ENCODE measurements around the gene TP53I11.

Gene TP53I11

DNA sequence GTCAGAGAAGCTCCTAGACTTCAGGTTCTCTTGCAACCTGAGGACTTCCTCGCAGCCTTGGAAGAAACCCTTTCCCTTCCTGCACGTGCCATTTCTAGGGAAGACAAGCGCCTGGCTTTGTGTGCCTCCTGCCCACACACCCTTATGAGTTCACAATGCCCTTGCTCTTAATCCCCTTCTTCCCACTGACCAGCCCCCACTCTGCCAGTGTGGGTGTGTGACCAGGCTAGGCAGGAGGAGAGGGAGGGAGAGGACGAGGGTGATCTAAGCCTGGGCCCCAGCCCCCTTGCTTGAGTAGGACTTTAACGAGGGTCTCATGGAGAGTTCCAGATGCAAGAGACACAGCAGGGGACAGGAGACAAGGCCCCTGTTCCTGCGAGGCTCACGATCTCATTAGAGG is 30.2 kb downstream of the TP53I11 start:
- intact Hi-C loops (cut with DNase I) = no loop called here
- no peak for DNase-seq

DNA sequence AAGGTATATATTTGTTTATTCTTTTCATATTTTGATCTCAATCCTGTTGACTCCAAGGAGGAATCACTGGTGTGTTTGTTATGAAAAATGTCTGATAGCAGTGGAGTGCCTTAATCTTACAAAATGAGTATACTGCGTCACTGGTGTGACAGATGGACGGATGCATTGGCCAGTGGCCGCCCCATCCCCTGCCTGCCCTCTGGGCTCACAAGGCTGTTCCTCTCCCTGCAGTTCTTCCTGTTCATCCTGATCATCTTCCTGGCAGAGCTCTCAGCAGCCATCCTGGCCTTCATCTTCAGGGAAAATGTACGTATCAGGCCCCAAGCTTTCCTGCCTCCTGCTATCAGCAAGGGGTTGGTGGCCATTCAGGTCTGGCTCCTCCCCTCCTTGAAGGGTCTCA is 32.9 kb downstream of the TP53I11 start:
- DNase-seq = no peak
- intact Hi-C loops (cut with DNase I) = no loop called here

DNA sequence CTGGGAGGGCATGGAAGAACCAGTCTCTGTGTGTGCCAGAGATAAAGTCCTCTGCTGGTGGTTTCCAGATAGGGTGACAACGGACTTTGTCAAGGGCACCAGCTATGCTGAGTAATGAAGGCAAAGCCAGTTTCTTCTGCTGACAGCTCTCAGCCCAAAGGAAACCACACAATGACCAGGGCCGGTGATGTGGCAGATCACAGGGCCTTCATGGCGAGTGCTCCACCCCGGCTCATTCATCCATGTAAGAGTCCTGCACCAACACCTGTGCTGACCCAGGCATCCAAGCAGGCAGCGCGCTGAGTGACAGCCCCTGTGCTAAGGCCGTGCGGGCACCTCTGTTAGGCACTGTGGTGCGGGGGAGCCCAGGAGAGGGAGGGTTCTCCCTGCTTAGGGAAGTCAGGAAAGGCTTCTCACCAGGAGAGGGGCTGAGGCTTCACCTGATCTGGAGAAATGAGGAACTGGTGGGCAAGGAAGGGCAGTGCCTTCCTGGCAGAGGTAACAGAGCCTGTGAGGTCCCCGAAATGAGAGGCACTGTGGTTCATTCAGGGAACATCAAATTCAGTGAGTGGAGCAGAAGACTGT is 33.8 kb downstream of the TP53I11 start:
- intact Hi-C loops (cut with DNase I) = no loop called here

DNA sequence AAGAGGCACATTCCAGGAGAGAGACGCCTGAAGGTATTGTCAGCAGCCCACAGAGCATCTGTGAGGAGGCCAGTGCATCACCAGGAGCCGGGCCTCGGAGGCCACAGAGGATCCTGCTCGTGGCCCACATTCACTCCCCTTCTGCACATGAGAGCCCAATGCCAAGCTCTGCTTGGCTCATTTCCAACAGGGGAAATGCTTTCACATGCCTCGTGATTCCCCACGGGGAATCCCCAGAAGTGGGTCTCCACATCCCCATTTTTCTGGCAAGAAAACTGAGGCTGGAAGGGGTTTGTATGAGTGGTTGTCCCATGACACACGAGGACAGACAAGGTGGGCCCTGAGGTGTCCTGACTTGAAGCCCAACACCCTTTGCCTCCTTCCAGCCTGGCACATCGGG is 34.4 kb downstream of the TP53I11 start:
- no peak for DNase-seq
- intact Hi-C loops (cut with DNase I) = no loop called here

More for the DNA sequence above, 33.8 kb downstream of the TP53I11 start:
- no peak for DNase-seq

DNA sequence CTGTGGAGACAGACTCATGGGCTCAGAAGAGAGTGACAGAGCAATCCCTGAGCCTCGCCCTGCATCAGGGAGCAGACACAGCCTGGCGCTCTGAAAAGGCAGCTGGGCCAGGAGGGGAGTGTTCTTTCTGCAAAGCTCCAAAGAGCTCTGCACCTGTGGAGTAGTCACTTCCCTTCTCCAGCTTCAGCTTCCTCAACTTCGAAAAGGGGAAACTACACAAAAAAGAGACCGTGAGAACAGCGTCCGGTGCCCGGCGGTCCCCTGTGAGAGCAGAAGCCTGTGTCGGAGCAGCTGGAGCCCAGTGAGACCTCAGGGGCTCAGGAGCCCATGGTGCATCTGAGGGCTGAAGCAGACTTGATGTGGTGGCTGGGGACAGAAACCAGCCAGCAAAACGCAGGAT is 35.1 kb downstream of the TP53I11 start:
- intact Hi-C loops (cut with DNase I) = no loop called here
- no peak for DNase-seq

DNA sequence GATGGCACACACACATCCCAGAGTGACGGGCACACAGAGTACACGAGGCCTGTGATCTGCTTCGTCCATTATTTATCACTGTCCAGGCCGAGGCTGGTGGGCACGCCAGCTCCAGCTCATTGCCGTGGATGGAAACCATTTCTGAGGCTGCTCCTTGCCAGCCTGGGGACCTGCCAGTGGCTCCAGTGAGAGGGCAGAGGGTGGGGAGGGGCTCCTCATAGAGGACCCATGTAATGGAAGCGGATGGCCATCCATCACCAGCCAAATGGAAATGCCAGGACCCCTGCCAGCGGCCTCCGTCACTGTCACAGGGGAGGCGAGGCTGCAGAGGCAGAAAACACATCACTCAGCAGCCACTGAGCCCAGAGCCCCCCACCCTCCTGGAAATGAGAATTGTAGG is 35.7 kb downstream of the TP53I11 start:
- no peak for DNase-seq
- intact Hi-C loops (cut with DNase I) = no loop called here

DNA sequence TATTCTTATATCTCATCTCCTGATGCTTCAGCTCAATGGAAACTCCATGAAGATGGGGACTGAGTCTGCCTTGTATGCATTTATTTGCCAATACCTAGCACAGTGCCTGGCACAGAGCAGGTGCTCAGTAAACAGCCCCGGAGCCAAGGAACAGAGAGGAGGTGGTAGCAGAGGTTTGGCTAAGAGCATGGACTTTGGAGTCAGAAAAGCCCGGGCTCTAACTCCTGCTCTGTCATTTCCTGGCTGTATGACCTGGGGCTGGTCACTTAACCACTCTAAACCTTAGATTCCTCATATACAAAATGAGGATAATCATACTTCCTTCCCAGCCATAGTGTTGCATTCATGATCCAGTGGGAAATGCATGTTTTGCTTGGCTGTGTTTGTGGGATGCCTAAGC is 36.6 kb downstream of the TP53I11 start:
- DNase-seq = no peak
- intact Hi-C loops (cut with DNase I) = loop anchor here (5.0 kb wide), 1 partner anchor 187 kb away; the partner anchor contains the start of gene TSPAN18

DNA sequence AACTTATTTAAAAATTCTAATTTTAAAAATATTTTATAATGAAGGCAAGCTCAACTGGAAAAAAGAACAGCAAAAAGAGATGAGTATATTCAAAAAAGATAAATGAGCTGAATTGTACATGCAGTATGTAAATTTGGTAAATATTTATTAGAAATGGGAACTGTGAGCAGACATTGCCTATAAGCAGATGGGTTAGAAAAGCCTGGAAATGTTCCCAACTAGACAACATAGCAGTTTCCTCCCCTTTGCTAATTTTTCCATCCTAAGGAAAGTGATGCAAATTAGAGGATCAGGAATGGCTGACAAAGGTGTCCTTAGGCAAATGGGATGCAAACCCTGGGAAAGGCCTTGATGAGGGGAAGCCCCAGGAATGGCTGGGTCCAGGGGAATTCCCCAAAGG is 37.2 kb downstream of the TP53I11 start:
- intact Hi-C loops (cut with DNase I) = loop anchor here (5.0 kb wide), 1 partner anchor 186 kb away; the partner anchor contains the start of gene TSPAN18
- DNase-seq = no peak

DNA sequence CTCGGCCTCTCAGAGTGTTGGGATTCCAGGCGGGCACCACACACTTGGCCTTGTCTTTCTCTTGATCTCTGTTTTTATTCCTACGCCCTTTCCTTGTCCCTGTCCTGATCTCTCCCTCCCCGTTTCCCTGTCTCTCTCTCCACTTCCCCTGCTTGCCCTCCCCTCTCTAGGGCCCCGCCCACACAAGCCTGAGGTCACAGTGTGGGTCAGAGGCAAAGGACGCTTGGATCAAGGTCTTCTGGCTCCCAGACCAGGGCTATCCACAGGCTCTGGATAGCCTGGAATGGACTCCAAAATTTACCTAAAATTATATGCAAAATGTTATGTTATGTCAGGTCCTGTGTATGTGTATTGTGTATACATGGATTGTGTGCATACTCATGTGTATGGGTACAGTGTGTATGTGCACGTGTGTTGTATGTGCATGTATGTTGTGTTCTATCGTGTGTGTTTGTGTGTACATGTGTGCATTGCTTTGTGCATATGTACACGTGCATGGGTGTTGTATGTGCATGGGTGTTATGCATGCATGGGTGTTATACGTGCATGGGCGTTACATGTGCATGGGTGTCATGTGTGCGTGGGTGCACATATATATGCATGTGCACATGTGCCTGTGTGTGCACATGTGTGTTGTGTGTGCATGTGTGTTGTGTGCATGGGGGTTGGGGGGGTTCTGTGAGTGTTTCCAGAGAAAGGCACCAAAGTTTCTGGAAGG is 38.3 kb downstream of the TP53I11 start:
- intact Hi-C loops (cut with DNase I) = loop anchor here (5.0 kb wide), 1 partner anchor 185 kb away; the partner anchor contains the start of gene TSPAN18
- DNase-seq = no peak

DNA sequence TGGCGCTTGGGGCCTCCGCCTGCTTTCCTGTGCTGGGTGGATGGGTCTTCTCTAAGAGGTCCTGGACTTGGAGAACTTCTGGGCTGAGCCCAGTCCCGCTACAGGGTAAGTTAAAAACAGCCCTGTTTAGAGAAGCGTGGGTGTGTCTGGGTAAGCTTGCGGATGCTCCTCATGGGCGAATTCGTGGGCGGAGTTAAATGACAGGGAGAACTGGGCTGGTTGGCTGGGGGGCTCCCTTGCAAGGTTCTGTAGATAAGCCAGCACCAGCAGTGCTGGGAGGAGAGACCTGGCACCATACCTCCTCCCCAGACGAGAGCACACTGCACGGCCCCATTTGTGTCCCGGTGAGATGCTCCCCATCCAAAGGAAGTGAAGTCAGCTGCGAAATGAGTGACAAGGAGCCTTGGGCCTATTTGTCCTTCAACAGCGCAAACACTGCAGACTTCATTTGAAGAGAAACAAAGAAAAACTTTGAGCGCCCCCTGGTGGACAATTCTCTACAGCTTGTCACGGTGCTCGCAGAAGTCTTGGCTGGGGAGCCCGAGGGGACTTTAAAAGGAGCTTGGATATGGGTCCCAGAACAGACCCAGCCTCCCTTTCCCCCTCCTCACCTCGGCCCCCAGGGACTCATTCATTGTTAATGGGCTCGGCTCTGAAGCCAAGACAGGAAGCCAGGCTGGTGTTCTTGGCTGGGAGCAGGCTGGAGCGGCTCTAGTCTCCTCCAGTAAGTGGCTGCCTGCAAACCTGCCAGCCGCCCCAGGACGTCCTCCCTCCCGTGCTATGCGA is 39.5 kb downstream of the TP53I11 start:
- intact Hi-C loops (cut with DNase I) = loop anchor here (1.0 to 5.0 kb wide), 3 partner anchors 184 to 354 kb away; partner anchors contain the start of gene TSPAN18
- peak; percentile 53 to 95 (median 88) for DNase-seq

DNA sequence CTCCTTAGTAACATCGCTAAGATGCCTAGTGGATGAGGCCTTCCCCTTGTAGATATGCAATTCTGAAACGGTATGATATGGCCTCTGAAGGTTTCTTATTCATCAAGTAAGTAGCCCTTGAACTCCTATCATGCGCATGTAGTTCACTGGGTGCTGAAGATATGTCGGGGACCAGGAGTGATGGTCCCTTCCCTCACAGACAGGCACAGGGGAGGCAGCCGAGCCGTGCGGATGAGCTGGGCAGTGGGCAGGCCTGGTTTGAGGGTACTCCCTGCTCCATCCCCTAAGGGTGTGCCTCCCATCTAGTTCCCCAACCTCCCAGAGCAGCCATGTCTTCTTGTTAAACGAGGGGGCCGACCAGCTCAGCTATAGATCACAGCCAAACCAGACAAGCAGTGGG is 40.1 kb downstream of the TP53I11 start:
- intact Hi-C loops (cut with DNase I) = loop anchor here (2.0 to 5.0 kb wide), 2 partner anchors 183 to 354 kb away; partner anchors contain the start of gene TSPAN18

DNA sequence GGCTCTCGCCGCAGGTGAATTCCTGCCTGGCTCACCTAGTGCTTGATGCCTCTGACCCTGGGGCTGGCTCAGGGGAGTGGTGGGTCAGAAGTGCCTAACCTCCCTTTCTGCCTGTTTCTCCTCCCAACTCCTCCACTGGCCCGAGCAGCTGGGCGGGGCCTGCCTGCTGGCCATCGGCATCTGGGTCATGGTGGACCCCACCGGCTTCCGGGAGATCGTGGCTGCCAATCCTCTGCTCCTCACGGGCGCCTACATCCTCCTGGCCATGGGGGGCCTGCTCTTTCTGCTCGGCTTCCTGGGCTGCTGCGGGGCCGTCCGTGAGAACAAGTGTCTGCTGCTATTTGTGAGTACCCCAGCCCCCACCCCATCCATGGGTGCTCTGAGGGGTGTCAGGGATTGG is 41.1 kb downstream of the TP53I11 start:
- DNase-seq = no peak
- intact Hi-C loops (cut with DNase I) = no loop called here

More for the DNA sequence above, 40.1 kb downstream of the TP53I11 start:
- no peak for DNase-seq

DNA sequence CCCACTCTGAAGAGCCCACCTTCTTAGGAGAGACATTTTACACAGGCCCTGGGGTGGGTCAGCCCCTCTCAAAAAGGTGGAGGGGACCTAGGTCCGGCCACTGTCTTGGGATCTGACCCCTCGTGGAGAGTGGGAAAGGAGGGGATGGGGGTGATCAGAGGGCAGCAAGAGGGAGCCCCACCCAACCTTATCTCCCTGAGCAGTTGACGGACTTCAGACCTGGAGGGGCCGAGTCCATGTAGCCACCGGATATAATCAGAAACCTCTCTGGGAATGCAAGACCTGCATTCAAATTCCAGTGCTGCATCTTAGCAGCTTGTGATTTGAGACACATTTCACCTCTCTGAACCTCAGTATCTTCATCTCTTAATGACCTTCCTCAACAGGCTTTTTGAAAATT is 44.0 kb downstream of the TP53I11 start:
- no peak for DNase-seq
- intact Hi-C loops (cut with DNase I) = no loop called here

DNA sequence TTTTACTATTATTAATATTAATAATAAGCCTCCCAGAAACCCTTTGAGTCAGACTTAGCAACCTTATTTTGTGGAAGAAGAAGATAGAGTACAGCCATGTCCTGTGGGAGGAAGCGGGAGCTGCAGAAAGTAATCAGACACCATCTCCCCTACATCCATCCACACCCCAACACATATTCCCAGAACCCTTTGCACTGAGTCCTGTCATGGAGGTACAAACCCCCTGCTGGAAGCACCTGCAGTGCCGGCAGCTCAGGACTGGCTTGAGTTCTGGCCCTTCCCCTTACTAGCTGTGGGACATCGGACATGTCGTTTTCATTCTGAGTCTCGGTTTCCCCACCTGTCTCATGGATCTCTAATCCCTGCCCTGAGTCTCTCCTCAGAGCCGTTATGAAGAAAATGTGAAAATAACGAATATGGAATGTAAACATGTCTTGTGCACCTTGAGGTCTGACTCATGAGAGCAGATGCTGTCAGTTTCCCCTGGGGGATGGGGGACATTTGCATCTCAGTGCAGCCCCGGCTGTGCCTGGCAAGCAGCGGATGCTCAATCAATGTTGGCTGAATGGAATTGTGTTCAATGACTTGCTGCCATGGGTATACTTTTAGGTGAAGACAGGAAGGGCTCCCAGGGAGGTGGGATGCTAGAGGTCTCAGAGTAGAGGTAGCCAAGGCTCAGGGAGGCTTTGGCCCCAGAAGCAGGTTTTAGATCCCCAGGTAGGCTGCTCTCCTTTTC is 45.4 kb downstream of the TP53I11 start:
- intact Hi-C loops (cut with DNase I) = no loop called here
- no peak for DNase-seq

DNA sequence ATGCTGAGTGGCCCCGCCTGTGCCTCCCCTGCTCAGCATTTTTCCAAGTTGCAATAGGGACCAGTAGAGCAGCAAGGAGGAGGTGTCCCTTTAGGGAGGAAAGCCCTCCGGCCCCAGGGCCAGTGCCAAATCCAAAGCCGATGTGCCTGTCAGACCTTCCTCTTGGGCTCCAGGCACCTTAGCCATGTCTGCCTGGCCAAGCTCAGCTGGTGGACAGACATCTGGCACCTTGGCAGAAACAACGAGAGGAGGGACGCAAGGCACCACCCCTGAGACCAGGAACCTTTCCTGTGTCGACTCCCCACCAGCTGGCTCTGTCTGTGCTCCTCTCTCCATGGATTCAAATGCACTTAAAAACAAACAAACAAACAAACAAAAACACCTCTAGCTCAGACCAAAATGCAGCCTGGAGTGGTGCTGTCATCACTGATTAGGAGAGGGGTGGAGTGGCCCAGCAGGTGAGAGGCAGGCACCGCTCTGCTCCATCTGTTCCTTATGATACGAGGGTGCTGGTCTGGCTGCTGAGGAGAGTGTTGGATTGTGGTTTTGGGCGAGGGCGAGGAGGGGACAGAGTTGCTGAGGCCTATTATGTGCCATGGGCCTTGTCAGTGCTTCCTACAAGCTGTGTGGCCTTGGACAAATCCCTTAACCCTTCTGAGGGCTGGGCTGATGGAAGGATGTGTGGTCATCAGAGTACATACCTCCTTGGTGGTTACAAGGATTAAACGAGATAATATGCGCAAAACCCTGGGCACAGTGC is 46.2 kb downstream of the TP53I11 start:
- intact Hi-C loops (cut with DNase I) = no loop called here
- no peak for DNase-seq

DNA sequence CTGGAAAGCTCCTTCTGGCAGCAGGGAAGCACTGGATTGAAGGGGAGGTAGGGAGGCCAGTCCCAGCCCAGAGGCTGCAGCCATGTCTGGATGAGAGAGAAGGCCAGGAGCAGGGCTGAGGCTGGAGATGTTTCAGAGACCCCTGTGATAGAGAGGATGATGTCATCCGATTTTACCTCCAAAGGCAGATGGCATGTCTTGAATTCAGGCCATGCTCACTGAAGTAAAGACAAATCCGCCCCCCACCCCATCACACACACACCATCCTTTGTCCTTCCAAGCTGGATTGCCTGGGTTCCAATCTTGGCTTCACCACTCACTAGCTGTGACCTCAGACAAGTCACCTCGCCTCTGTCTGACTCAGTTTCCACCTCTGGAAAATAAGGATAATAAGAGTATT is 47.2 kb downstream of the TP53I11 start:
- intact Hi-C loops (cut with DNase I) = no loop called here
- no peak for DNase-seq

DNA sequence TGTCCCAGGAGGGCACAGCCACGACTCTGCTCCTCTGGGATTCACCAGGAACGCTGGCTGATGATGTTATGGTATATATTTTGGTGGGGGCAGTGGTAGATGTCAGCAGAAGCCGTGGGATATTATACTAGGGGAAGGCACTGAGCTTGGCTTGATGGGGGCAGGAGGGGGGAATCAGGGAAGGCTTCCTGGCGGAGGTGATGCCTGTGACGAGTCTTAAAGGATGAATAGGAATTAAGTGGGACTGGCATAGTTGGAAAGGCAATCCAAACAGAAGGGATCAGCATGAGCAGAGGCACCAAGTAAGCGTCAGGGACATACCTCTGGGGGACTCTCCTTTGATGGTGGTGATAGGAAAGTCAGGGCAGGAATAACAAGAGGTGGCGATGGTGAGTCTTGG is 47.6 kb downstream of the TP53I11 start:
- DNase-seq = no peak
- intact Hi-C loops (cut with DNase I) = no loop called here

DNA sequence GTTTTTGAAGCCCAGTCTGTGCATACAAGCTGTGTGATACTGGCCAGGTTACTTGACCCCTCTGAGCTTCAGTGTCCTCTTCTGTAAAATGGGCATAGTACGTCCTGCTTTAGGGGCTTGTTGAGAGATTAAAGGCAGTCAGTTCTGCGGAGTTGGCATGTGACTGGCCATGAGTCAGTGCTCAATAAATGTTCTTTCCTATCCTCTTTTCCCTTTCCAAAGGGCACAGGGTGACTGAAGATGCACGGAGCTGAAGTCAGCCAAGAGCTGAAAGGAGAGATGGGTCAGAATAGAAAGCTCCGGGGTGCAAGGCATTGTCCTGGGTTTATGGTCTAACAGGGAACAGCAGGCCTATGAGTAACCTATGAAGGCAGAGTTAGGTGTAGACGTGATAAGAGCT is 48.9 kb downstream of the TP53I11 start:
- no peak for DNase-seq
- intact Hi-C loops (cut with DNase I) = no loop called here

DNA sequence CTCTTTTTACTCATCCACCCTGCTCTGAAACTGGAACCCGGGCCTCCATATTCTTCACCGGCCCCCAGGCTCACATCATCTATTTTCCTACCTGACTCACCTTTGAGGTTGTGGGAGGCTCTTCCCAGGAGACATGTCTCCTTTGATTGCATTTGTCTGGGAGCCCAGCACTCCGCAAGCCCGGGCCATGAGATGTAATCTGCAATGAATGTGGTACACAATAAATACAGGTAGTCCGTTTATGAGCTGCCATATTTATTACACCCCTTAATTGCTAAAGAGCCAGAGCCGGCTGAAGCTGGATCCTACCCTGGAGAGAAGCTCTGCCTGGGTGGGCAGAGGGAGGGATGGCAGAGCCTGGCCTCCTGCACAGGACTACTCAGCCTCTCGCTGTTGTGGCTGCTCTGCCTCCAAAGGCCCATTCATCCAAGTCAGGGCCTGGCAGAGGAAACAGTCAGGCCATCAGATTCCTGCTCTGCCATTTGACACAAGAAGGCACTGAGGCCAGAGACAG is 49.5 kb downstream of the TP53I11 start:
- intact Hi-C loops (cut with DNase I) = no loop called here
- DNase-seq = no peak

DNA sequence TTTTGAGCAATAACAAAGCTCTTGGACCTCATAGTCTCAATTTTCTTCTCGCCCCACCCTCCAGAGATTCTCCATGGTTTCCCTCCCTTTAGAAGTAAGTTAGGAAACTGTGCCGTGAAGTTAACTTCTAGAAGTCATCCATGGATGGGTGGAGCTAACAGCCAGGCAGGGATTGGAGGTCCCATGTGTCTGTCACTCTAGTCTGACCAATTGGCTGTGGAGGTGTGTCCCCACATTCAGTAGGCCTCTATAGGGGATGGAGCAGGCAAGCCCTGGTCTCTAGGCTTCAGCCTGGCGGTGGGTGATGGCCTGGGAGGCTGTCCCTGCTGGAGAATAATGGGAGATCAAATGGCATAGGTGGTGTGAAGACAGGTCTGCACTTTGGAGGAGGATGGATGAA is 50.7 kb downstream of the TP53I11 start:
- DNase-seq = no peak
- intact Hi-C loops (cut with DNase I) = no loop called here
